OCI-M1 (cell line): ENCODE results near the gene NIPSNAP2.
"Not testable (repeated sequence)": the region's sequence is repeated elsewhere in the genome, so short reads cannot be mapped to it uniquely, and the experiment has no call there.

Experiments
- DNase-seq: peaks from one replicate; lab custom pipeline; 2025; lab: John Stamatoyannopoulos, UW

The NIPSNAP2 gene

GRCh38 chr7:55964261-55965099 lies at the start of gene NIPSNAP2:
Gene NIPSNAP2, plus strand, starts transcription at chr7:55964585. Its CDS starts 25 bp downstream, at chr7:55964610.
- DNase-seq, result peak; percentile 69

GRCh38 chr7:55917771-55918170 lies 46.6 kb upstream of the NIPSNAP2 start:
- no peak for DNase-seq

GRCh38 chr7:55928006-55928767 lies 36.2 kb upstream of the NIPSNAP2 start:
- no peak for DNase-seq

GRCh38 chr7:55931421-55932151 lies 32.8 kb upstream of the NIPSNAP2 start:
- DNase-seq, result no peak

- DNase-seq, result no peak
Observed at GRCh38 chr7:55939514-55940123, 24.8 kb upstream of the NIPSNAP2 start.

- no peak for DNase-seq
Observed at GRCh38 chr7:55946545-55946944, 17.8 kb upstream of the NIPSNAP2 start.

GRCh38 chr7:55951637-55952351 lies 12.6 kb upstream of the NIPSNAP2 start, which contains the start of gene MRPS17:
Gene MRPS17, plus strand, starts transcription at chr7:55951877. Its CDS starts 1,319 bp downstream, at chr7:55953196.
- peak; percentile 87 for DNase-seq

GRCh38 chr7:55952352-55952671 lies 12.1 kb upstream of the NIPSNAP2 start:
- DNase-seq, result not testable (repeated sequence)

GRCh38 chr7:55953707-55954475 lies 10.5 kb upstream of the NIPSNAP2 start:
- no peak for DNase-seq

- DNase-seq, result no peak
Observed at GRCh38 chr7:55957190-55957589, 7.2 kb upstream of the NIPSNAP2 start.

GRCh38 chr7:55962014-55962413 lies 2.4 kb upstream of the NIPSNAP2 start:
- DNase-seq, result peak; percentile 4

- no peak for DNase-seq
Observed at GRCh38 chr7:55963584-55964168, 709 bp upstream of the NIPSNAP2 start.

GRCh38 chr7:55965100-55965470 lies 700 bp downstream of the NIPSNAP2 start:
- no peak for DNase-seq

- DNase-seq, result no peak
Observed at GRCh38 chr7:55965805-55966421, 1.5 kb downstream of the NIPSNAP2 start.

- DNase-seq, result no peak
Observed at GRCh38 chr7:55966851-55967250, 2.5 kb downstream of the NIPSNAP2 start.

- DNase-seq, result peak; percentile 0
Observed at GRCh38 chr7:55969391-55969790, 5.0 kb downstream of the NIPSNAP2 start.

GRCh38 chr7:55970561-55970960 lies 6.2 kb downstream of the NIPSNAP2 start:
- no peak for DNase-seq

GRCh38 chr7:55970978-55971377 lies 6.6 kb downstream of the NIPSNAP2 start:
- peak; percentile 58 for DNase-seq

- no peak for DNase-seq
Observed at GRCh38 chr7:55973747-55974250, 9.4 kb downstream of the NIPSNAP2 start.
